ENCODE results near the gene QRSL1.

DNA sequence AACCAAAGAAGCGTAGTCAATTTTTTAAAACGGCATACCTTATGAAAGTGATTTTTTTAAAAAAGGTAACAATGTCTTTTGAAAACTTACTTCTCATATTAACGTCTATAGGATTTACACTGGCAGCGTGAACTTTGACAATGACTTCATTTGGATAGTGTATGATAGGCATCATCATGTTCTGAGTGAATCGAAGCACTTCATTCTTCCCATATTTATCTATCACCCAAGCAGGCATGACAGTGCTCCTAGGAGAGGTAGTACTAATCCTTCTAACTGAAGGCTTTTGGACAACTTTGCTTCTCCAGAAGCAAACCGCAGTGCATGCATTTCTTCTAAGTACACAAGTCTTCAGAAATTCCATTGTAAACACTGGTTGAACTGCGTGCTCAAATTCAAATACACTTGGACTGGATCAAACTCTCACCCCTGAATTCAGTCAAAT lies 698 bp upstream of the QRSL1 start:
- no peak for TF ChIP-seq POLR2AphosphoS5 (IDR thresholded peaks at IDR 0.05)
- TF ChIP-seq, protein P1, sequence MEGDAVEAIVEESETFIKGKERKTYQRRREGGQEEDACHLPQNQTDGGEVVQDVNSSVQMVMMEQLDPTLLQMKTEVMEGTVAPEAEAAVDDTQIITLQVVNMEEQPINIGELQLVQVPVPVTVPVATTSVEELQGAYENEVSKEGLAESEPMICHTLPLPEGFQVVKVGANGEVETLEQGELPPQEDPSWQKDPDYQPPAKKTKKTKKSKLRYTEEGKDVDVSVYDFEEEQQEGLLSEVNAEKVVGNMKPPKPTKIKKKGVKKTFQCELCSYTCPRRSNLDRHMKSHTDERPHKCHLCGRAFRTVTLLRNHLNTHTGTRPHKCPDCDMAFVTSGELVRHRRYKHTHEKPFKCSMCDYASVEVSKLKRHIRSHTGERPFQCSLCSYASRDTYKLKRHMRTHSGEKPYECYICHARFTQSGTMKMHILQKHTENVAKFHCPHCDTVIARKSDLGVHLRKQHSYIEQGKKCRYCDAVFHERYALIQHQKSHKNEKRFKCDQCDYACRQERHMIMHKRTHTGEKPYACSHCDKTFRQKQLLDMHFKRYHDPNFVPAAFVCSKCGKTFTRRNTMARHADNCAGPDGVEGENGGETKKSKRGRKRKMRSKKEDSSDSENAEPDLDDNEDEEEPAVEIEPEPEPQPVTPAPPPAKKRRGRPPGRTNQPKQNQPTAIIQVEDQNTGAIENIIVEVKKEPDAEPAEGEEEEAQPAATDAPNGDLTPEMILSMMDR (IDR thresholded peaks at IDR 0.05) = no peak

Measured in upper lobe of left lung (tissue), 4 donors.